ENCODE results near the gene AMZ1. TPM values are rescaled to one million over a fixed set of nuclear protein-coding genes. Genes with fewer than 3 reads are reported as not detected.

The AMZ1 gene
- total RNA-seq, 3 donors from 2014 or later (not counting 1 experiment from before 2014, with no cell fraction given), result 0.07 to 1.2 (median 0.27) TPM

DNA sequence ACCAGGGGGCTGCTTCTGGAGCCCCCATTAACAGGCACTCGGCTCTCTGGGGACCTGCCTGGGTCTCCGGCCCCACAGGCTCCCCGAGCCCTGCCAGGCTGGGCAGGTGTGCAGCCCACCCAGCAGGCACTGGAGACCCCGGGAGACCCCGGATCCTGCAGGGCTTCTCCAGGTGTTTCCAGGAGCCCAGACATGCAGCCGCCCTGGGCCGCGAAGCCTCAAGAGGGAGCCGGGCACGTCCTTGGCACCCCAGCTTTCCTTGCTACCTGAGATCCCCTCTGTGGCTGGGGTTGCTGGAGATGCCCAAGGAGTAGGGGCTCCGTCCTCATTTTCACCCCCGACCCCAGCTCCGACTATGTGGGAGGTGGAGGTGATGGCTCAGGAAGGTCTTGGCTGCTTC lies 7.7 kb upstream of the AMZ1 start:
- Mint-ChIP-seq H3K36me3 (no peaks in the 10 kb centered on the region), H3K27me3 (ENCODE audit: low read depth in 2 of 2) (peaks cover 11 to 13% of the 10 kb centered on the region in 2 donors), H3K27ac (no peak overlapping the region), H3K4me3 (no peak overlapping the region), H3K4me1 (peaks cover 0 to 4% of the 10 kb centered on the region in 2 donors), H3K9me3 (no peaks in the 10 kb centered on the region)
- ATAC-seq (no peak), DNase-seq (no peak)
- Histone ChIP-seq H3K4me3 (ENCODE audit: low read length) (no peak overlapping the region), H3K9me3 (ENCODE audit: control insufficient read depth, insufficient read depth, low read length) (no peaks in the 10 kb centered on the region), H3K27me3 (ENCODE audit: control insufficient read depth, insufficient read depth, low read length) (no peaks in the 10 kb centered on the region), H3K27ac (ENCODE audit: low read length) (no peak overlapping the region), H3K4me1 (ENCODE audit: control insufficient read depth, insufficient read depth, low read length) (no peaks in the 10 kb centered on the region), H3K36me3 (ENCODE audit: control insufficient read depth, insufficient read depth, low read length) (no peaks in the 10 kb centered on the region)
- TF ChIP-seq, protein P1, sequence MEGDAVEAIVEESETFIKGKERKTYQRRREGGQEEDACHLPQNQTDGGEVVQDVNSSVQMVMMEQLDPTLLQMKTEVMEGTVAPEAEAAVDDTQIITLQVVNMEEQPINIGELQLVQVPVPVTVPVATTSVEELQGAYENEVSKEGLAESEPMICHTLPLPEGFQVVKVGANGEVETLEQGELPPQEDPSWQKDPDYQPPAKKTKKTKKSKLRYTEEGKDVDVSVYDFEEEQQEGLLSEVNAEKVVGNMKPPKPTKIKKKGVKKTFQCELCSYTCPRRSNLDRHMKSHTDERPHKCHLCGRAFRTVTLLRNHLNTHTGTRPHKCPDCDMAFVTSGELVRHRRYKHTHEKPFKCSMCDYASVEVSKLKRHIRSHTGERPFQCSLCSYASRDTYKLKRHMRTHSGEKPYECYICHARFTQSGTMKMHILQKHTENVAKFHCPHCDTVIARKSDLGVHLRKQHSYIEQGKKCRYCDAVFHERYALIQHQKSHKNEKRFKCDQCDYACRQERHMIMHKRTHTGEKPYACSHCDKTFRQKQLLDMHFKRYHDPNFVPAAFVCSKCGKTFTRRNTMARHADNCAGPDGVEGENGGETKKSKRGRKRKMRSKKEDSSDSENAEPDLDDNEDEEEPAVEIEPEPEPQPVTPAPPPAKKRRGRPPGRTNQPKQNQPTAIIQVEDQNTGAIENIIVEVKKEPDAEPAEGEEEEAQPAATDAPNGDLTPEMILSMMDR (IDR thresholded peaks at IDR 0.05), result no peak
- 90% methylated on average over 13 of the region's 13 CpGs for WGBS (ENCODE audit: insufficient coverage)
- intact Hi-C loops (cut with micrococcal nuclease), result loop anchor here (5.0 kb wide), 2 partner anchors 203 to 228 kb away; partner anchors contain the start of gene GRIFIN

DNA sequence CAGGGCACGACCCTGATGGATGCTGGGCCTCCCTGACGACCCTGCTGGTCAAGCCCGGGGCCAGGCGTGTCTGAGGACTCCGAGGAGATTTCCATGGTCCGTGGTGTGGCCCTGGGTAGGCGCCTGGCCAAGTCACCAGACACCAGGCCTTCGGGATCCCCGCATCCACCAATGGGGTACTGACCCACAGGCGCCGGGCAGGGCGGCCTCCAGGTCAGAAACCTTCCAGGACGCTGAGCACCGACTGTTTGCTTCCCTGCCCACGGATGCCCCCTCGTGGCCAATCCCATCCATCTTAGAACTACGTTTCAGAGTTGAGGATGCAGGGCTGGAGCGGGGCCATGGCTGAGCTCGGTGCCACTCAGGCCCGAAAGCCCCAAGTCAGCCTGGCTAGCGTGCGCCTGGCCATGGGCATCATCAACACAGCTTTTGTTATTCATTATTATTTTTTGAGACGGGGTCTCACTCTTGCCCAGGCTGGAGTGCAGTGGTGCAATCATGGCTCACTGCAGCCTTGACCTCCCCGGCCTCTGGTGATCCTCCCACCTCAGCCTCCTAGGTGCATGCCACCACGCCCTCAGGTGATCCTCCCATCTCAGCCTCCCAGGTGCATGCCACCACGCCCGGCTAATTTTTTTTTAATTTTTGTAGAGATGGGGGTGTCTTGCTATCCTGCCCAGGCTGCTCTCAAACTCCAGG lies 7.1 kb upstream of the AMZ1 start:
- peaks cover 11 to 15% of the 10 kb centered on the region in 2 donors for H3K27me3 Mint-ChIP-seq (ENCODE audit: low read depth in 2 of 2)
- H3K4me1 ChIP-seq (ENCODE audit: control insufficient read depth, insufficient read depth, low read length), result no peaks in the 10 kb centered on the region
- no peaks in the 10 kb centered on the region for H3K36me3 Mint-ChIP-seq
- no peaks in the 10 kb centered on the region for H3K9me3 ChIP-seq (ENCODE audit: control insufficient read depth, insufficient read depth, low read length)
- ATAC-seq (peak; percentile 56 to 70 (median 67)), DNase-seq (peak; percentile 53 to 71)
- H3K27ac ChIP-seq (ENCODE audit: low read length), result no peak overlapping the region
- no peak overlapping the region for H3K4me3 ChIP-seq (ENCODE audit: low read length)
- H3K4me3 Mint-ChIP-seq, result no peak overlapping the region
- no peak overlapping the region for H3K27ac Mint-ChIP-seq
- TF ChIP-seq, protein P1 (IDR thresholded peaks at IDR 0.05), result peak; percentile 62
- H3K27me3 ChIP-seq (ENCODE audit: control insufficient read depth, insufficient read depth, low read length), result no peaks in the 10 kb centered on the region
- WGBS (ENCODE audit: insufficient coverage), result 58% methylated on average over 26 of the region's 27 CpGs
- no peaks in the 10 kb centered on the region for H3K9me3 Mint-ChIP-seq
- intact Hi-C loops (cut with micrococcal nuclease), result loop anchor here (5.0 kb wide), 2 partner anchors 204 to 229 kb away; partner anchors contain the start of gene GRIFIN
- H3K4me1 Mint-ChIP-seq, result peaks cover 0 to 4% of the 10 kb centered on the region in 2 donors
- H3K36me3 ChIP-seq (ENCODE audit: control insufficient read depth, insufficient read depth, low read length), result no peaks in the 10 kb centered on the region

DNA sequence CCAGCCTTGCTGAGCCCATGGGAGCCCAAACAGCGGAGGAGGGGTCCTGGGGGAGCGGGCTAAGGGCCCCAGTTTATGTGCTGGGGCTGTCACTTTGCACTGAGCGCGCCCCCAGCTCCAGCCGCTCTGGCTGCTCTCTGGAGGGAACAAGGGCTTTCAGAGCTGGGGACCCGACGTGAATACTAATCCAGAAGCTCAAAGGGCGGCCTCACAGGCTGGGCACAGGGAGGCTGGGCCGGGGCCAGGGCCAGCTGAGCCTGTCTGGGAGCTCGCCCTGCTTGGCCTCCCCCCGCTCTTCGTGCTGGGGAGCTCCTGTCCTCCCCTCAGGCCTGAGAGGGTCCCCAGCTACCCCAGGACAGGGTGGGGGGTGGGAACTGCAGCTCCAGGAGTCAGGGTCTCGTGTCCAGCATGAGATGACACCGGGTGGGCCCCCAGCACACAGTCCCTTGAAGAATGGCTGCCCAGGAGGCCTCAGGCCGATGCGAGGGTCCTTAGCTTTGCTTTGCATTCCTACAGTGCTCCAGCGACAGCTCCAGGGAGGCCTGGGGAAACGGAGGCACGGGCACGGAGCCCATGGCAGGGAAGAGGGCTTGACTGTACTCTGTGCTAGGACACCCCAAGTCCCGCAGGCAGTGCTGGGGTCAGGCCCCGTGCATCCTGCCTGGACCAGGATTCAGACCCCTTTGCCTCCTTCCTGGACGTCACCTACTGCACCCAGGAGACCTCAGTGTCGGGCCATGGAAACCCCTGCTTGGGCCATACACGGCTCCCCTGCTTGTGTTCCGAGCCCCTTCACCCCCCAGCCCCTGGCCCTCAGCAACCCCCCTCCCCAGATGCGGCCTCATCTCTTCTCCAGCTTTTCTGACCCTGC lies 5.8 kb upstream of the AMZ1 start:
- Mint-ChIP-seq H3K4me3 (no peak overlapping the region), H3K36me3 (no peaks in the 10 kb centered on the region), H3K27me3 (ENCODE audit: low read depth in 2 of 2) (peaks cover 18 to 19% of the 10 kb centered on the region in 2 donors), H3K27ac (no peak overlapping the region), H3K9me3 (no peaks in the 10 kb centered on the region), H3K4me1 (peaks cover 0 to 4% of the 10 kb centered on the region in 2 donors)
- ATAC-seq (no peak), DNase-seq (no peak)
- Histone ChIP-seq H3K27ac (ENCODE audit: low read length) (no peak overlapping the region), H3K4me3 (ENCODE audit: low read length) (no peak overlapping the region), H3K9me3 (ENCODE audit: control insufficient read depth, insufficient read depth, low read length) (no peaks in the 10 kb centered on the region), H3K27me3 (ENCODE audit: control insufficient read depth, insufficient read depth, low read length) (peaks cover 8% of the 10 kb centered on the region), H3K4me1 (ENCODE audit: control insufficient read depth, insufficient read depth, low read length) (no peaks in the 10 kb centered on the region), H3K36me3 (ENCODE audit: control insufficient read depth, insufficient read depth, low read length) (no peaks in the 10 kb centered on the region)
- intact Hi-C loops (cut with micrococcal nuclease), result loop anchor here (5.0 kb wide), 2 partner anchors 205 to 230 kb away; partner anchors contain the start of gene GRIFIN
- TF ChIP-seq, protein P1 (IDR thresholded peaks at IDR 0.05), result no peak
- WGBS (ENCODE audit: insufficient coverage), result 88% methylated on average over 27 of the region's 27 CpGs
